GM12872 (cell line): ENCODE measurements around the gene RALB.

Source experiments
- TF ChIP-seq, protein P1 (sequence below): IDR thresholded peaks from 3 replicates; pipeline ENCODE4 v1.5.1; 2011; ENCODE audit warnings: low read depth, mild to moderate bottlenecking, low read length, moderate library complexity; ENCODE audit not compliant: insufficient read depth

The RALB gene

DNA sequence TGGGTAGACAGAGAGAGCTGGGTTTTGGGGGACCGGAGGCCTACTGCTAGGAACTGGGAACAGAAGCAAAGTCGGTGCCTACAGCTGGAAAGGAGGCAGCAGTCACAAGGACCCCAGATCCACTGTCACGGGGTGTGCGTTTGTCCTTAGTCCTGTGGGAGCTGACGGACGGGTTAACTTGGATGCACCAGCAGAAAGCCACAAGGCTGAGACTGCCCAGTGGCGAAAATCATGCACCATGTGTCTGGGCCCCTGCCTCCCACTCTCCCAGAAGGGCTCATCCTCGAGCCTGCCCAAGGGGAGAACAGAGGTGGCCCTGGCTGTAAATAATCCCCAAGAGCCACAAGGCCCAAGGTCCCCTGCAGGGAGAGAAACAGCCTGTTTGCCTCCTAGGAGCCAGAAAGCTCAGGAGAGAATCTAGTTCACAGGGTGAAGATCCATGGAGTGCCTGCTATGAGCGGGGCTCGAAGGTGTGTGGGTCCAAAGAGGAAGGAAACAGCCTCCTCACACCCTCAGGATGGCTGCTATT lies 11.7 kb upstream of the RALB start:
- TF ChIP-seq, protein P1, sequence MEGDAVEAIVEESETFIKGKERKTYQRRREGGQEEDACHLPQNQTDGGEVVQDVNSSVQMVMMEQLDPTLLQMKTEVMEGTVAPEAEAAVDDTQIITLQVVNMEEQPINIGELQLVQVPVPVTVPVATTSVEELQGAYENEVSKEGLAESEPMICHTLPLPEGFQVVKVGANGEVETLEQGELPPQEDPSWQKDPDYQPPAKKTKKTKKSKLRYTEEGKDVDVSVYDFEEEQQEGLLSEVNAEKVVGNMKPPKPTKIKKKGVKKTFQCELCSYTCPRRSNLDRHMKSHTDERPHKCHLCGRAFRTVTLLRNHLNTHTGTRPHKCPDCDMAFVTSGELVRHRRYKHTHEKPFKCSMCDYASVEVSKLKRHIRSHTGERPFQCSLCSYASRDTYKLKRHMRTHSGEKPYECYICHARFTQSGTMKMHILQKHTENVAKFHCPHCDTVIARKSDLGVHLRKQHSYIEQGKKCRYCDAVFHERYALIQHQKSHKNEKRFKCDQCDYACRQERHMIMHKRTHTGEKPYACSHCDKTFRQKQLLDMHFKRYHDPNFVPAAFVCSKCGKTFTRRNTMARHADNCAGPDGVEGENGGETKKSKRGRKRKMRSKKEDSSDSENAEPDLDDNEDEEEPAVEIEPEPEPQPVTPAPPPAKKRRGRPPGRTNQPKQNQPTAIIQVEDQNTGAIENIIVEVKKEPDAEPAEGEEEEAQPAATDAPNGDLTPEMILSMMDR = no peak

DNA sequence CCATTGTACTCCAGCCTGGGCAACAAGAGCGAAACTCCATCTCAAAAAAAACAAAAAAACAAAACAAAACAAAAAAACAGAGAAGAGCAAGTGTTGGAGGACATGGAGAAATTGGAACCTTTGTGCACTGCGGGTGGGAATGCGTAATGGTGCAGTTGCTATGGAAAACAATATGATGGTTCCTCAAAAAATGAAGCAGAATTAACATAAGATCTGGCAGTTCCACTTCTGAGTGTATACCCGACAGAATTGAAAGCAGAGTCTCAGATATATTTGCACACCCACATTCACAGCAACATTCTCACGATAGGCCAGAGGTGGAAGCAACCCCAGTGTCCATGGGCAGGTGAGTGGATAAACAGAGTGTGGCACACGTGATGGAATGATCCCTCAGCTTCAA lies 11.0 kb upstream of the RALB start:
- TF ChIP-seq, protein P1 = no peak

- TF ChIP-seq, protein P1 = no peak
Measured at GRCh38 chr2:120243211-120243610, 9.4 kb upstream of the RALB start.

- TF ChIP-seq, protein P1 = no peak
Measured at GRCh38 chr2:120243875-120244553, 8.6 kb upstream of the RALB start.

DNA sequence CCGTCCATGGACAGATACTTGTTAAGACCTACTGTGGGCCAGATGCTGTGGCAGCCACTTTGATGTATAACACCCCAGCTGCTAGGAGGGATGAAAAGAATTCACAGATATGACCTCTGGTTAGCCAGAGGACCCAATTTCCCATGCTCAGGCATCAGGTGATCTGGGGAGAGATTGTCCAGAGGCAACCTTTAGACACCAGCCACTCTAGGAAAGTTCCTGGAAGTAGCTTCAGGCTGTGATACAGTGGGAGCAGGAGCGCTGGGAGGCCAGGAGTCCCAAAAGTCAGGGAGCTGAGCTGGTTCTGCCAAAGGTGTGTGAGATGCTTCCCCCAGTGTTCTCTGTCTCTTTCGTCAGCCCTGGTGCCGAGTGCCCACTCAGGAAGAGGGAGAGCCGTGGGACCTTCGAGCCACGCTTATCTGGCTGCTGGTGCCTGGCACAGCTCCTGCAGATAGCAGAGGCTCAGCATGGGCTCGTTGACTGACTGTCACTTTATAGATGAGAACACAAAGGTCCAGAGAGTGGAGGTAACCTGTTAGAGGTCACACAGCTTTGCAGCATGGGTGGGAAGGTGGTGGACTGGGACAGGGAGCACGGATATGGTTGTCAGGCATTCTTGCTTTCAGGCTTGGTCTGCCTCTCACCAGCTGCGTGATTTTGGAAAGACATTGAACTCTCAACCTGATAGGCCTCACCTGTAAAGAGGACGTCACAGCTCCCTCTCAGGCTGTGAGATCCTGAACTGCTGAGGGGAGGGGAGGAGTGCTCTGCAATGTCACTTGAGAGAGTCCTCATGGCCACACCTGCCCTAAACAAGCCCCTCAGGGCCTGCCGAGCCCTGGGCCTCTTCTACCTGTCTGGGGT lies 7.8 kb upstream of the RALB start:
- TF ChIP-seq, protein P1 = no peak

DNA sequence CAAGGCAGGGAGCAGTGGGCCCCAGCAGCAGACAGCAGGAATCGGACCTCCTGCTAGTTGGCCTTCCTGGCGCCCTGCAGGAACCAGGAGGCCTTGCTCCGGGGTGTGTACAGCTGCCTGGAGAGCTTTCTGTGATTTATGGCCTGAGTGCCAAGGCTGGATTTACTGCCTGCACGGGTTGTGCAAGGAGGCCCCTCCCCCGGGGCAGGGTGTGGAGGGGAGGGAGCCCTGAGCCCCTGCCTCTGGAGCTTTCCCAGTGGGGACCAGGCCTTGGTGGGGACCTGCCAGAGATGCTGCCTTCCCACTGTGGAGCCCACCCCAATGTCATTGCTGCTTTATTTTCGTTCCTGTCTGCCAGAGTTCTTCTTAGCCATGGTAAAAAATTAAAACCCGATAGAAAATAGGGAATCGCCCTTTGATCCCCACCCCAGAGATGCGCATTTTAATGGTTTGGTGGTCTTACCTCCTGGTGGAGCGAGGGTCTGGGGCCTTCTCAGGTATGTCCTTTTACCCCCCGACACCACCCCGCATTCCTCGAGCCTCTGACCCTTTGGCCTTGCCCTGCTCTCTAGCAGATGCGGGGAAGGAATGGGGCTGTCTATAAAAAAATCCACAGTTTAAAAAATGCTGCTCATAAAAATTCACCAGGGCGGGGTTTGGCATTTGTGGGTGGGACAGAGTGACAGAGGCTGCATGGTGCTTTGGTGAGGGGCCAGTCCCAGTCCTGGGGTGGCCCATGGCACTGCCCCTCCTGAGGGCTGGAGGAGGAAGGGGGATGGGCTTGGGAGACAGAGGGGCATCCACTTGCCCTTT lies 6.9 kb upstream of the RALB start:
- TF ChIP-seq, protein P1 = no peak

DNA sequence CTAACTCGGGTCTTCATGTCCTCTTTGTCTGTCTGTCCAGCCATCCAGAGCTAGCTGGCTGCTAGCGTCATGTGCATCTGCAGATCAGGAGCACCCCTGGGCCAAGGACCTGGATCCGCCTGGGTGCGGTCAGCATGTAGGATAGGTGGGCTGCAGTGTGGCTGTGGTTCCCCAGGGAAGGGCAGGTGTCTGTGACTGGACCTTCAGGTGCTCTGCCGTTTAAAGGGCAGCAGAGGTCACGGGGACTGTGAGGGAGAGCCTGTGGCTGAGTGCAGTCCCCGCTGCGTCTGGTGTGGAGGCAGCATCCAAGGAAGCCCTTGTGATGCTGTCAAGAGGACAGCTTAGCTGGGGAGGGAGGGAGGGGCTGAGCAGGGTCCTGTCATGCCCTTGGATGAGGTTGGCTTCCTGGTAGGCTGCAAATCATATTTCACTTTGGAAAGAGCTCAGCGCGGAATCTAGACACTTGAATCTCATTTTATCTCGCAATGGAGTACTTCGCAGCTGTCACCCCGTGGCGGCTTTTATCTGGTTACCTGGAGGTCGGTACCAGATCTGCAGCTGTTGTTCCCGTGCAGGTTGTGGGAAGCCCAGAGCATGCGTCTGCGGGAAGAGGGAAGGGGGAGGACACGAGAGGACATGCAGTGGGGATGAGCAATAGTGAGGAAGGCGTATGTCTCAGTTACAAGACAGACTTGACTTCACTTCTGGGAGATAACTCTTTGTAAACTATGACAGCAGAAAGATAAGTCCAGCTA lies 5.9 kb upstream of the RALB start:
- TF ChIP-seq, protein P1 = no peak
